Ammon's horn (tissue), 1 donor: ENCODE results near the gene LYPD8.
A peak's percentile ranks its signal among the peaks of the same experiment; 100 is the strongest.
"Not testable (repeated sequence)": the region's sequence is repeated elsewhere in the genome, so short reads cannot be mapped to it uniquely, and the experiment has no call there.

Source experiments
- DNase-seq: peaks from one replicate; pipeline ENCODE4 v3.0.0-alpha.2; 2016; ENCODE audit warnings: low spot score

The LYPD8 gene

GRCh38 chr1:248755517-248755916, at the start of gene LYPD8:
Gene LYPD8, minus strand, starts transcription at chr1:248755759. Its CDS starts 4,678 bp downstream, at chr1:248751081.
- DNase-seq, result no peak

- DNase-seq, result peak; percentile 63
Measured at GRCh38 chr1:248804771-248805681, 49.5 kb upstream of the LYPD8 start.

- DNase-seq, result not testable (repeated sequence)
Measured at GRCh38 chr1:248803501-248803900, 47.9 kb upstream of the LYPD8 start.

- no peak for DNase-seq
Measured at GRCh38 chr1:248802454-248802853, 46.9 kb upstream of the LYPD8 start.

GRCh38 chr1:248800459-248800858, 44.9 kb upstream of the LYPD8 start:
- DNase-seq, result no peak

GRCh38 chr1:248798791-248799190, 43.2 kb upstream of the LYPD8 start:
- DNase-seq, result no peak

GRCh38 chr1:248794663-248795062, 39.1 kb upstream of the LYPD8 start:
- DNase-seq, result not testable (repeated sequence)

- no peak for DNase-seq
Measured at GRCh38 chr1:248793592-248793991, 38.0 kb upstream of the LYPD8 start.

- no peak for DNase-seq
Measured at GRCh38 chr1:248792342-248792741, 36.8 kb upstream of the LYPD8 start.

- no peak for DNase-seq
Measured at GRCh38 chr1:248791010-248791409, 35.5 kb upstream of the LYPD8 start.

- no peak for DNase-seq
Measured at GRCh38 chr1:248790456-248790855, 34.9 kb upstream of the LYPD8 start.

GRCh38 chr1:248789337-248789736, 33.8 kb upstream of the LYPD8 start:
- DNase-seq, result not testable (repeated sequence)

GRCh38 chr1:248788327-248788726, 32.8 kb upstream of the LYPD8 start:
- no peak for DNase-seq

- no peak for DNase-seq
Measured at GRCh38 chr1:248787430-248787829, 31.9 kb upstream of the LYPD8 start.

GRCh38 chr1:248786156-248786555, 30.6 kb upstream of the LYPD8 start:
- DNase-seq, result no peak

- no peak for DNase-seq
Measured at GRCh38 chr1:248783367-248783766, 27.8 kb upstream of the LYPD8 start.

- no peak for DNase-seq
Measured at GRCh38 chr1:248782416-248783141, 27.0 kb upstream of the LYPD8 start.

GRCh38 chr1:248779350-248779749, 23.8 kb upstream of the LYPD8 start:
- no peak for DNase-seq

GRCh38 chr1:248778906-248779305, 23.3 kb upstream of the LYPD8 start:
- DNase-seq, result no peak

- DNase-seq, result no peak
Measured at GRCh38 chr1:248776991-248777390, 21.4 kb upstream of the LYPD8 start.

GRCh38 chr1:248775441-248775840, 19.9 kb upstream of the LYPD8 start:
- no peak for DNase-seq

GRCh38 chr1:248759644-248760043, 4.1 kb upstream of the LYPD8 start:
- DNase-seq, result no peak

- DNase-seq, result no peak
Measured at GRCh38 chr1:248758352-248758751, 2.8 kb upstream of the LYPD8 start.
